ENCODE measurements around the gene FCHO2. TPM values are rescaled to one million over a fixed set of nuclear protein-coding genes. Genes with fewer than 3 reads are reported as not detected.

FCHO2 gene
- total RNA-seq, 4 donors from 2014 or later, result 38.7 to 57.0 (median 46.5) TPM

DNA sequence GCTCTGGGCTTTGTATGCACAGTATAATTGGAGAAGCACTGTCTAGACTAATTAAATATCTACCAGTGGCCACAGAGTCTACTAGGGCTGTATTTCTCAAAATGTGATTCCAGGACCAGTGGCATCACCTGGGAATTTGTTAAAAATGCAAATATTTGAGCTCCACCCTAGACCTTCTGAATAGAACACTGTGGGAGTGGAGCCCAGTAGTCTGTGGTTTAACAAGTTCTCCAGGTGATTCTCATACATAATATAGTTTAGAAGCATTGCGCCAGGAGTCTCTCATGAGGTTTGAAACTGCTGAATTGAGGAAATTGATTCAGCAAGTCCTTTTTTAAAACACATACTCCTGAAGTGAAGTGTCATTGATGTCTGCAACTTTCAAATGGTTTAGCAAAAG lies 74.7 kb downstream of the FCHO2 start:
- no peak for TF ChIP-seq POLR2A (IDR thresholded peaks at IDR 0.05)
- TF ChIP-seq, protein P1, sequence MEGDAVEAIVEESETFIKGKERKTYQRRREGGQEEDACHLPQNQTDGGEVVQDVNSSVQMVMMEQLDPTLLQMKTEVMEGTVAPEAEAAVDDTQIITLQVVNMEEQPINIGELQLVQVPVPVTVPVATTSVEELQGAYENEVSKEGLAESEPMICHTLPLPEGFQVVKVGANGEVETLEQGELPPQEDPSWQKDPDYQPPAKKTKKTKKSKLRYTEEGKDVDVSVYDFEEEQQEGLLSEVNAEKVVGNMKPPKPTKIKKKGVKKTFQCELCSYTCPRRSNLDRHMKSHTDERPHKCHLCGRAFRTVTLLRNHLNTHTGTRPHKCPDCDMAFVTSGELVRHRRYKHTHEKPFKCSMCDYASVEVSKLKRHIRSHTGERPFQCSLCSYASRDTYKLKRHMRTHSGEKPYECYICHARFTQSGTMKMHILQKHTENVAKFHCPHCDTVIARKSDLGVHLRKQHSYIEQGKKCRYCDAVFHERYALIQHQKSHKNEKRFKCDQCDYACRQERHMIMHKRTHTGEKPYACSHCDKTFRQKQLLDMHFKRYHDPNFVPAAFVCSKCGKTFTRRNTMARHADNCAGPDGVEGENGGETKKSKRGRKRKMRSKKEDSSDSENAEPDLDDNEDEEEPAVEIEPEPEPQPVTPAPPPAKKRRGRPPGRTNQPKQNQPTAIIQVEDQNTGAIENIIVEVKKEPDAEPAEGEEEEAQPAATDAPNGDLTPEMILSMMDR (IDR thresholded peaks at IDR 0.05), result no peak

DNA sequence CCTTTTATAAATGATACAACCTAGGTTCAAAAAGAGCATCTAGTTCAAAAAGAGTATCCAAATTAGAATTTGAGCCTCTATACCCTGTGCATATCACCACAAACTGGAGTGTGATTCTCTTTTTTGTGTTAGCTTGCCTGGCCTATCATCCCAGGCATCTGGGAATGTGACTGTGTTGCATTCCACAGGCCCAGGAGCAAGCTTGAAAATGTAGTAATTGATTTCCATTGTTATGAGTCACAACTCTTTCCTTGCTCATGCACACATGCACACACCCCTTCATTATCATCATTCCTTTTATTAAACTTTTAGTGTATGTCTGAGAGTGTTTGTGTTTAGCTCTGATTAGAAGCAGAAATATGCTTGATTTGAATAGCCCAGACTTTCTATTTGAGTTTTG lies 75.2 kb downstream of the FCHO2 start:
- Histone ChIP-seq H3K27me3 (no peaks in the 10 kb centered on the region), H3K27ac (peak overlapping the region; percentile 21 to 54 (median 29)), H3K36me3 (peaks cover 4 to 8% of the 10 kb centered on the region in 2 donors), H3K4me3 (replicated peaks in 1 of 3) (no peak overlapping the region), H3K4me1 (peaks cover 15 to 25% of the 10 kb centered on the region in 2 donors), H3K9me3 (no peaks in the 10 kb centered on the region)
- intact Hi-C loops (cut with DNase I), result no loop called here
- TF ChIP-seq, protein P1 (IDR thresholded peaks at IDR 0.05), result no peak
- no peak for TF ChIP-seq POLR2A (IDR thresholded peaks at IDR 0.05)
- peak; percentile 38 to 53 for DNase-seq

More for the DNA sequence above, 74.7 kb downstream of the FCHO2 start:
- Histone ChIP-seq H3K9me3 (no peaks in the 10 kb centered on the region), H3K27me3 (no peaks in the 10 kb centered on the region), H3K4me3 (replicated peaks in 1 of 3) (no peak overlapping the region), H3K4me1 (peaks cover 15 to 25% of the 10 kb centered on the region in 2 donors), H3K36me3 (peaks cover 8 to 10% of the 10 kb centered on the region in 2 donors), H3K27ac (peak overlapping the region; percentile 21 to 54 (median 29))
- intact Hi-C loops (cut with DNase I), result no loop called here
- 91 to 97% methylated on average over 1 of the region's 1 CpG for WGBS, 2 donors
- no peak for DNase-seq

DNA sequence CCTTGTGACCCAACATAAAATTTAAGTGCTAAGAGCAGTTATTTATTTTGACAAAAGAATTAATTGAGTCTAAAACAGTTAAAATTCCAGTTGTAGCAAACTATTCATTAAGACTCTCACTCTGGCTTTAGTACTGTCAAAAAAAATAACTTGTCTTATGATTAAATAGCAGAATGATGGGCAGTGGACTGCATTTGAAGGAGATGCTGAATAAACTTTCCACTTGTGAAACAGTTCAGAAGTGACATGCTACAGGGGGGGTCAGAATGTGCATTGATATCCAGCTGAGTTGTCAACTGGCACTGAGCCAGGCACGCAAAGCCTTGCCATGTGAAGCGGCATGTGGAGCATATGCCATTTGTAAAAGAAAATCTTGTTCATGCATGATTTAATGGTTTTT lies 76.0 kb downstream of the FCHO2 start:
- Histone ChIP-seq H3K36me3 (no peaks in the 10 kb centered on the region), H3K4me1 (peaks cover 15 to 25% of the 10 kb centered on the region in 2 donors), H3K27me3 (no peaks in the 10 kb centered on the region), H3K27ac (peak overlapping the region; percentile 35 to 61 (median 54)), H3K4me3 (replicated peaks in 1 of 3) (no peak overlapping the region), H3K9me3 (no peaks in the 10 kb centered on the region)
- 21 to 27% methylated on average over 2 of the region's 2 CpGs for WGBS, 2 donors
- TF ChIP-seq POLR2A (IDR thresholded peaks at IDR 0.05), result no peak
- TF ChIP-seq, protein P1 (IDR thresholded peaks at IDR 0.05), result no peak
- intact Hi-C loops (cut with DNase I), result no loop called here
- DNase-seq, result peak; percentile 91 to 94

DNA sequence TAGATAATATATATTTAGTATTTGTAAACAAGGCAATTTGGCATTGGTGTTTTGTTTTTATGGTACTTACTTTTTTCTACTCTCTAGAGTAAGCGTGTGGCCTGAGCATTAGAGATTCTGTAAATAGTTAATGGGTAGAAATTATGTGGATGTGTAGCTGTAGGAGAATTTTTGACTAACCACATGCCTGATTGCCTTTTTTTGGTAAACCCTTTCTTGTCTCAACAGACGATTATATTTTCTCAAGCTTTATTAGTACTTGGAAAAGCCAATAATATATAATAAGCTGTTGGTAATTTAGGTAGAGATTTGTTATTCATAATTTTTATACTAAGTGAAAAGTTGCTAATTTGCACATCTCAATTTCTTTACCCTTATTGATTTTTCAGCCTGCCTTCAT lies 76.8 kb downstream of the FCHO2 start:
- H3K27me3 ChIP-seq, result no peaks in the 10 kb centered on the region
- WGBS, 2 donors, result 87 to 98% methylated on average over 2 of the region's 2 CpGs
- peak overlapping the region; percentile 35 to 61 (median 37) for H3K27ac ChIP-seq
- DNase-seq, result no peak
- intact Hi-C loops (cut with DNase I), result no loop called here
- no peak overlapping the region for H3K4me3 ChIP-seq (replicated peaks in 1 of 3)
- H3K4me1 ChIP-seq, result peaks cover 15 to 25% of the 10 kb centered on the region in 2 donors
- no peaks in the 10 kb centered on the region for H3K36me3 ChIP-seq
- no peaks in the 10 kb centered on the region for H3K9me3 ChIP-seq
- TF ChIP-seq POLR2A (IDR thresholded peaks at IDR 0.05), result no peak
- TF ChIP-seq, protein P1 (IDR thresholded peaks at IDR 0.05), result no peak

DNA sequence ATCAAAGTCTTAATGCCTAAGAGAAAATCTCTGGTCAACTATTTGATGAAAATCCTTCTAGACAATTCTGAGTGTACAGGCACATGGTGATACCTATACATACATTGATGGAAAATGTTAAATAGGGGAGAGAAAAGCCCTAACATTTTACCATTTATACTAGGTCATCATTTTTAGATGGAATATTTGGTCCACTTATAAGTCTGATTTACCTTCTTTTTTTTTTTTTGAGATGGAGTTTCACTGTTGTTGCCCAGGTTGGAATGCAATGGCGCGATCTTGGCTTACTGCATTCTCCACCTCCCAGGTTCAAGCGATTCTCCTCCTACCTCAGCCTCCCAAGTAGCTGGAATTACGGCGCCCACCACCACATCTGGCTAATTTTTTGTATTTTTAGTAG lies 81.7 kb downstream of the FCHO2 start:
- TF ChIP-seq, protein P1 (IDR thresholded peaks at IDR 0.05), result no peak
- TF ChIP-seq POLR2A (IDR thresholded peaks at IDR 0.05), result no peak

More for the DNA sequence above, 81.7 kb downstream of the FCHO2 start:
- Histone ChIP-seq H3K9me3 (no peaks in the 10 kb centered on the region), H3K27me3 (no peaks in the 10 kb centered on the region), H3K4me1 (peaks cover 6 to 7% of the 10 kb centered on the region in 2 donors), H3K27ac (no peak overlapping the region), H3K4me3 (replicated peaks in 1 of 3) (no peak overlapping the region), H3K36me3 (no peaks in the 10 kb centered on the region)
- WGBS, 2 donors, result 98% methylated on average over 5 of the region's 5 CpGs
- intact Hi-C loops (cut with DNase I), result no loop called here
- no peak for DNase-seq

All from thyroid gland (tissue), 4 donors.